ENCODE data around the gene CNTN3.

GRCh38 chr3:74591946-74592345 lies 22.5 kb downstream of the CNTN3 start:
- TF ChIP-seq, protein P1, sequence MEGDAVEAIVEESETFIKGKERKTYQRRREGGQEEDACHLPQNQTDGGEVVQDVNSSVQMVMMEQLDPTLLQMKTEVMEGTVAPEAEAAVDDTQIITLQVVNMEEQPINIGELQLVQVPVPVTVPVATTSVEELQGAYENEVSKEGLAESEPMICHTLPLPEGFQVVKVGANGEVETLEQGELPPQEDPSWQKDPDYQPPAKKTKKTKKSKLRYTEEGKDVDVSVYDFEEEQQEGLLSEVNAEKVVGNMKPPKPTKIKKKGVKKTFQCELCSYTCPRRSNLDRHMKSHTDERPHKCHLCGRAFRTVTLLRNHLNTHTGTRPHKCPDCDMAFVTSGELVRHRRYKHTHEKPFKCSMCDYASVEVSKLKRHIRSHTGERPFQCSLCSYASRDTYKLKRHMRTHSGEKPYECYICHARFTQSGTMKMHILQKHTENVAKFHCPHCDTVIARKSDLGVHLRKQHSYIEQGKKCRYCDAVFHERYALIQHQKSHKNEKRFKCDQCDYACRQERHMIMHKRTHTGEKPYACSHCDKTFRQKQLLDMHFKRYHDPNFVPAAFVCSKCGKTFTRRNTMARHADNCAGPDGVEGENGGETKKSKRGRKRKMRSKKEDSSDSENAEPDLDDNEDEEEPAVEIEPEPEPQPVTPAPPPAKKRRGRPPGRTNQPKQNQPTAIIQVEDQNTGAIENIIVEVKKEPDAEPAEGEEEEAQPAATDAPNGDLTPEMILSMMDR (IDR thresholded peaks at IDR 0.05): no peak
- TF ChIP-seq POLR2A (IDR thresholded peaks at IDR 0.05): no peak
- TF ChIP-seq EP300 (IDR thresholded peaks at IDR 0.05): no peak
